Liver (tissue), 3 donors: ENCODE measurements around the gene PSMG1.

Source experiments
- JUND ChIP-seq, 2 donors: IDR thresholded peaks; 2 replicates each; pipeline ENCODE4 v1.6.1; 2016; ENCODE audit warnings: antibody characterized with exemption in 2 of 2
- TAF1 ChIP-seq: conservative IDR thresholded peaks from 2 replicates; pipeline ENCODE4 v1.6.1; 2016; ENCODE audit warnings: antibody characterized with exemption, mild to moderate bottlenecking
- TF ChIP-seq, protein P1 (sequence below): fragments of 150-350 bp; IDR thresholded peaks from 2 replicates; pipeline ENCODE4 v1.5.1; 2017; ENCODE audit warnings: improper control_type of control experiment, low read depth, low read length; ENCODE audit not compliant: missing input control
- donor health status: healthy.
- donor health status: healthy.

DNA sequence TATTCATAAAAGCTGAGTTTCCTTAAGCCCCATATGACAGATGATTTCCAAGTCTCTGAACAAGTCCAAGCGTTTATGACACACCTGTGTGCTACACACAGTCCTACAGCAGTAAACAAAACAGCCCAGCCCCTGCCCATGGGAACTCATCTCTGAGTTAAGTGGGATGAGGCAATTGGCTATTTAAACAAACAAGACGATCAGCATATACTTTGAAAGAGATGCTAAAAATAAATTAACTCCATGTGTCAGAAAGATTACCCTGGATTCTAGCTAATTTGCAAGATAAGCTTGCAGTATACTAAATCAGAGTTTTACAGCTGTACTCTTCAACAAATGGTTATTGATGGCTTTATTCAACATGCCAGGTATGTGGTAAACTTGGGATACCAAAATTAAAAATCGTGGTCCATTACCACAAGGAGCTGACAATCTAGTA lies 7.0 kb downstream of the PSMG1 start:
- TF ChIP-seq, protein P1, sequence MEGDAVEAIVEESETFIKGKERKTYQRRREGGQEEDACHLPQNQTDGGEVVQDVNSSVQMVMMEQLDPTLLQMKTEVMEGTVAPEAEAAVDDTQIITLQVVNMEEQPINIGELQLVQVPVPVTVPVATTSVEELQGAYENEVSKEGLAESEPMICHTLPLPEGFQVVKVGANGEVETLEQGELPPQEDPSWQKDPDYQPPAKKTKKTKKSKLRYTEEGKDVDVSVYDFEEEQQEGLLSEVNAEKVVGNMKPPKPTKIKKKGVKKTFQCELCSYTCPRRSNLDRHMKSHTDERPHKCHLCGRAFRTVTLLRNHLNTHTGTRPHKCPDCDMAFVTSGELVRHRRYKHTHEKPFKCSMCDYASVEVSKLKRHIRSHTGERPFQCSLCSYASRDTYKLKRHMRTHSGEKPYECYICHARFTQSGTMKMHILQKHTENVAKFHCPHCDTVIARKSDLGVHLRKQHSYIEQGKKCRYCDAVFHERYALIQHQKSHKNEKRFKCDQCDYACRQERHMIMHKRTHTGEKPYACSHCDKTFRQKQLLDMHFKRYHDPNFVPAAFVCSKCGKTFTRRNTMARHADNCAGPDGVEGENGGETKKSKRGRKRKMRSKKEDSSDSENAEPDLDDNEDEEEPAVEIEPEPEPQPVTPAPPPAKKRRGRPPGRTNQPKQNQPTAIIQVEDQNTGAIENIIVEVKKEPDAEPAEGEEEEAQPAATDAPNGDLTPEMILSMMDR = no peak
- no peak for TF ChIP-seq TAF1
- TF ChIP-seq JUND (IDR thresholded peaks at IDR 0.05) = no peak
